Spleen (tissue), 7 donors: ENCODE data around the gene ROR1.

Source experiments
- POLR2AphosphoS5 ChIP-seq, 3 donors: sonication (generic); formaldehyde crosslinking; IDR thresholded peaks; one replicate each; pipeline ENCODE4 v1.5.1; 2017; ENCODE audit warnings: antibody characterized with exemption in 3 of 3
- TF ChIP-seq, protein P1 (sequence below), 11 experiments: fragments of 200-600 bp in 7 of 11; fragments of 450-650 bp in 4 of 11; sonication (generic) in 4 of 11; IDR thresholded peaks in 8 of 11; conservative IDR thresholded peaks in 3 of 11; 1 replicate in 7 of 11; 2 replicates in 4 of 11; pipeline versions ENCODE4 v1.4.0 to v1.8.0; 2016 to 2021; ENCODE audit warnings: antibody characterized with exemption in 11 of 11, inconsistent platforms in 4 of 11, mild to moderate bottlenecking in 1 of 11
- donor health status: DM: no; HTN: no; CAD: no; lungs with moderate emphysema.
- donor health status: DM: no; HTN: no; CAD: no.
- donor health status: DM: no; HTN: no; CAD: no.

DNA sequence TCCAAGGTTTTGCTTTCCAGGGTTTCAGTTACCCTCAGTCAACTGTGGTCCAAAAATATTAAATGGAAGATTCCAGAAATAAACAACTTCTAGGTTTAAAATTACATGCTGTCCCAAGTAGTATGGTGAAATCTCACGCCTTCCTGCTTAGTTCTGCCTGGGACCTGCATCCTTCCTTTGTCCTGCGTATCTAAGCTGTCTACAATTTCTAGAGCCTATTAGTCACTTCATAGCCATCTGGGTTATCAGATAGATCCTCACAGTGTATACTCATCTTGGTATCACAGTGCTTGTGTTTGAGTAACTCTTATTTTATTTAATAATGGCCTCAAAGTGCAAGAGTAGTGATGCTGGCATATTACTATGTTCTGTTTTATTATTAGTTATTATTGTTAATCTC lies 157.7 kb downstream of the ROR1 start:
- TF ChIP-seq, protein P1, sequence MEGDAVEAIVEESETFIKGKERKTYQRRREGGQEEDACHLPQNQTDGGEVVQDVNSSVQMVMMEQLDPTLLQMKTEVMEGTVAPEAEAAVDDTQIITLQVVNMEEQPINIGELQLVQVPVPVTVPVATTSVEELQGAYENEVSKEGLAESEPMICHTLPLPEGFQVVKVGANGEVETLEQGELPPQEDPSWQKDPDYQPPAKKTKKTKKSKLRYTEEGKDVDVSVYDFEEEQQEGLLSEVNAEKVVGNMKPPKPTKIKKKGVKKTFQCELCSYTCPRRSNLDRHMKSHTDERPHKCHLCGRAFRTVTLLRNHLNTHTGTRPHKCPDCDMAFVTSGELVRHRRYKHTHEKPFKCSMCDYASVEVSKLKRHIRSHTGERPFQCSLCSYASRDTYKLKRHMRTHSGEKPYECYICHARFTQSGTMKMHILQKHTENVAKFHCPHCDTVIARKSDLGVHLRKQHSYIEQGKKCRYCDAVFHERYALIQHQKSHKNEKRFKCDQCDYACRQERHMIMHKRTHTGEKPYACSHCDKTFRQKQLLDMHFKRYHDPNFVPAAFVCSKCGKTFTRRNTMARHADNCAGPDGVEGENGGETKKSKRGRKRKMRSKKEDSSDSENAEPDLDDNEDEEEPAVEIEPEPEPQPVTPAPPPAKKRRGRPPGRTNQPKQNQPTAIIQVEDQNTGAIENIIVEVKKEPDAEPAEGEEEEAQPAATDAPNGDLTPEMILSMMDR (IDR thresholded peaks at IDR 0.05 in 8 of 11, conservative IDR thresholded peaks at IDR 0.05 in 3 of 11): no peak
- TF ChIP-seq POLR2AphosphoS5 (IDR thresholded peaks at IDR 0.05): no peak
